Chondrocyte (in vitro differentiated cells): Measurements from ENCODE around the gene NPW. TPM values are rescaled to one million over a fixed set of nuclear protein-coding genes. Genes with fewer than 3 reads are reported as not detected.

Experiments
- DNase-seq: peaks from one replicate; pipeline ENCODE4 v3.0.0; 2021; ENCODE audit warnings: mixed read lengths, low spot score
- H3K27ac Mint-ChIP-seq: one replicate; pipeline ENCODE4 v1.8.0; 2021; ENCODE audit warnings: mild to moderate bottlenecking, moderate library complexity, mixed read lengths; ENCODE audit not compliant: unreplicated experiment
- H3K27me3 Mint-ChIP-seq: 2 replicates; pipeline ENCODE4 v1.8.0; 2021; ENCODE audit warnings: low read depth, mixed read lengths
- H3K36me3 Mint-ChIP-seq: 2 replicates; pipeline ENCODE4 v1.8.0; 2021; ENCODE audit warnings: low read depth, mixed read lengths
- H3K4me1 Mint-ChIP-seq: 2 replicates; pipeline ENCODE4 v1.8.0; 2021; ENCODE audit warnings: low read depth, mild to moderate bottlenecking, mixed read lengths
- H3K4me3 Mint-ChIP-seq: one replicate; pipeline ENCODE4 v1.8.0; 2021; ENCODE audit warnings: mild to moderate bottlenecking, moderate library complexity, mixed read lengths; ENCODE audit not compliant: unreplicated experiment
- H3K9me3 Mint-ChIP-seq: 2 replicates; pipeline ENCODE4 v1.8.0; 2021; ENCODE audit warnings: low read depth, mixed read lengths
- long read RNA-seq: library from polyadenylated mRNA; stranded (forward); transcript quantifications from one replicate; pipeline ENCODE4 v2.0.0, GENCODE V29; 2021
- total RNA-seq: library from RNA; stranded (reverse); gene quantifications from 3 replicates; pipeline ENCODE4 v1.2.1, GENCODE V29; 2021
- TF ChIP-seq, protein P1 (sequence below): fragments of 200-600 bp; sonication (generic); IDR thresholded peaks from 2 replicates; pipeline ENCODE4 v1.5.0; 2021; ENCODE audit warnings: antibody characterized with exemption, mild to moderate bottlenecking, moderate library complexity

Gene NPW
- 1.1 to 3.7 TPM (median 2.5 TPM) in 3 replicates for total RNA-seq
- long read RNA-seq, partial matches to known transcripts: 0 of 2 reads
- long read RNA-seq, other reads (novel, unspliced or antisense): 0 of 2 reads

DNA sequence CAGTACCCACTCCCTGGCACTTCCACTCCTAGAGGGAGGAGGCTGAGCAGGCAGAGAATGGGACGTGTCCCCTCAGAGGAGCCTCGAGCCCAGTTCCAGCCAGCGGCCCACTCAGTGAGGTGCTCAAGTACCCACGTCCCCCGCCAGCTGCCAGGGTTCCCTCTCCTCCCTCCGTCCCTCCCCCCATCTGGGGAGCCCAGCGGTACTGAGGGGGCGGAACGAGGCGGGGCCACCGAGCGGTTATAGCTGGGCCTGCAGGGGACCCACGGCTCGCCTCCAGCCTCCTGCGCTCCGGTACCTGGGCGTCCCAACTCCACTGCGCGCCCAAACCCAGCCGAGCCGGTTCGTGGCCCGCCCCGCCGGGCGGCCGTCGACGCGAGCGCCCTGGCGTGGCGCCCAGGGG, at the start of gene NPW:
TSS of gene NPW (plus strand) at position 268 of the 403 bp plus-strand sequence.
- no peak for DNase-seq
- TF ChIP-seq, protein P1, sequence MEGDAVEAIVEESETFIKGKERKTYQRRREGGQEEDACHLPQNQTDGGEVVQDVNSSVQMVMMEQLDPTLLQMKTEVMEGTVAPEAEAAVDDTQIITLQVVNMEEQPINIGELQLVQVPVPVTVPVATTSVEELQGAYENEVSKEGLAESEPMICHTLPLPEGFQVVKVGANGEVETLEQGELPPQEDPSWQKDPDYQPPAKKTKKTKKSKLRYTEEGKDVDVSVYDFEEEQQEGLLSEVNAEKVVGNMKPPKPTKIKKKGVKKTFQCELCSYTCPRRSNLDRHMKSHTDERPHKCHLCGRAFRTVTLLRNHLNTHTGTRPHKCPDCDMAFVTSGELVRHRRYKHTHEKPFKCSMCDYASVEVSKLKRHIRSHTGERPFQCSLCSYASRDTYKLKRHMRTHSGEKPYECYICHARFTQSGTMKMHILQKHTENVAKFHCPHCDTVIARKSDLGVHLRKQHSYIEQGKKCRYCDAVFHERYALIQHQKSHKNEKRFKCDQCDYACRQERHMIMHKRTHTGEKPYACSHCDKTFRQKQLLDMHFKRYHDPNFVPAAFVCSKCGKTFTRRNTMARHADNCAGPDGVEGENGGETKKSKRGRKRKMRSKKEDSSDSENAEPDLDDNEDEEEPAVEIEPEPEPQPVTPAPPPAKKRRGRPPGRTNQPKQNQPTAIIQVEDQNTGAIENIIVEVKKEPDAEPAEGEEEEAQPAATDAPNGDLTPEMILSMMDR: no peak
- no peak within 1 kb of the TSS for H3K27ac Mint-ChIP-seq
- peak within 1 kb of the TSS; percentile 46 for H3K4me3 Mint-ChIP-seq
- peaks cover 19% of the 10 kb centered on the region for H3K4me1 Mint-ChIP-seq
- no peaks in the 10 kb centered on the region for H3K9me3 Mint-ChIP-seq
- no peaks in the 10 kb centered on the region for H3K36me3 Mint-ChIP-seq
- peaks cover 13% of the 10 kb centered on the region for H3K27me3 Mint-ChIP-seq

DNA sequence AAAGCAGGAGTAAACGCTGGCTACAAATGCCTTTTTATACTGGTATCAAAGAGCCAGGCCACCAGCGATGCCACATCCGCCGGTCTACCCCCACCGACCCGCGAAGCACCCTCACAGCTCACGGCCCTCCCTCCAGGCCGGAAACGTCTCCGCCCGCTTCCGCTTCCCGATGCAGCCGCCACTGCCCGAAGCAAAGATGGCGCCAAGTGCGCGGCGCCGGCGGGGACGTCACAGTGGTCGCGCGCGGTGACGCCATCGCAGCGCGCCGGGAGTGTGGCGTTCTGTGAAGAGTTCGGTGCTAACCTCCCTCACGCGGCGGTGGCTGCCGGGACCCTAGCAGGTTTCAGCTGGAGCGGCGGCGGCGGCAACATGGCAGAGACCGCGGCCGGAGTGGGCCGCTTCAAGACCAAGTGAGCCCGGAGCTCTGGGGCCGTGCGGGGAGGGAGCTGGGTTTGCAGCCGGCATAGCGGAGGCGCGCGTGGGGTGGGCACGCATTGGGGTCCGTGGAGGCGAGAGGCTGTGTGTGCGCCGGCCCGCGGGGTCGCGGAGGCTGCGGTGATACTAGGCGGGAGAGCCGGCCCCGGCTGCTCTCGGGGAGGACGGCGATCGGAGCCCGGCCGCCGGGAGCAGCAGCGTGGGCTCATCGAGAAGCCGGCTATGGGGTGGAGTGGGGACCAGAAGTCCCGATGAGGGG, 47.6 kb upstream of the NPW start, which contains the start of gene TBL3:
TSS of gene TBL3 (plus strand) at position 258 of the 694 bp plus-strand sequence. CDS start at position 370, 112 bp downstream.
- H3K4me3 Mint-ChIP-seq: peak within 1 kb of the TSS; percentile 96
- H3K4me1 Mint-ChIP-seq: peaks cover 24% of the 10 kb centered on the region
- peaks cover 10% of the 10 kb centered on the region for H3K36me3 Mint-ChIP-seq
- H3K27me3 Mint-ChIP-seq: no peaks in the 10 kb centered on the region
- H3K9me3 Mint-ChIP-seq: no peaks in the 10 kb centered on the region
- DNase-seq: peak; percentile 97
- peak within 1 kb of the TSS; percentile 97 for H3K27ac Mint-ChIP-seq
- TF ChIP-seq, protein P1: no peak

DNA sequence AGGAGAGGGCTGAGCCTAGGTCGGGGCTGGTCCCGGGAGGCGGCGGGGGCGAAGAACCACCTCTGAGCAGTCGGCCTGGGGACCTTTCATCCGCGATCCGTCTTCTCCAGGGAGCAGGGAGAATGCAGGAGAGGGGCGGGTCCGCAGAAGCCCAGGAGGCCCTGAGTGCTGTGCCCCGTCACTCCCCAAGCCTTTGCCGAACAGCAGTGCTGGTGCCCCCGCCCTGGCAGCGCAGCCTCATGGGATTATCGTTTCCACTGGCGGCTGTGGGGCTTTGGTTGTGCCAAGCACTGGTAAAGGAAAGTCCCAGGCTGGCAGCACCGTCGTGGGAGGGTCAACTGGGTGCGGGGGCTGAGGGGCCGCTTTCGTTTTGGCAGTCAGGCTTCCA, 47.1 kb upstream of the NPW start:
- peaks cover 24% of the 10 kb centered on the region for H3K4me1 Mint-ChIP-seq
- H3K27me3 Mint-ChIP-seq: no peaks in the 10 kb centered on the region
- no peaks in the 10 kb centered on the region for H3K9me3 Mint-ChIP-seq
- no peak overlapping the region for H3K27ac Mint-ChIP-seq
- TF ChIP-seq, protein P1: no peak
- H3K36me3 Mint-ChIP-seq: peaks cover 11% of the 10 kb centered on the region
- peak overlapping the region; percentile 96 for H3K4me3 Mint-ChIP-seq
- DNase-seq: no peak

DNA sequence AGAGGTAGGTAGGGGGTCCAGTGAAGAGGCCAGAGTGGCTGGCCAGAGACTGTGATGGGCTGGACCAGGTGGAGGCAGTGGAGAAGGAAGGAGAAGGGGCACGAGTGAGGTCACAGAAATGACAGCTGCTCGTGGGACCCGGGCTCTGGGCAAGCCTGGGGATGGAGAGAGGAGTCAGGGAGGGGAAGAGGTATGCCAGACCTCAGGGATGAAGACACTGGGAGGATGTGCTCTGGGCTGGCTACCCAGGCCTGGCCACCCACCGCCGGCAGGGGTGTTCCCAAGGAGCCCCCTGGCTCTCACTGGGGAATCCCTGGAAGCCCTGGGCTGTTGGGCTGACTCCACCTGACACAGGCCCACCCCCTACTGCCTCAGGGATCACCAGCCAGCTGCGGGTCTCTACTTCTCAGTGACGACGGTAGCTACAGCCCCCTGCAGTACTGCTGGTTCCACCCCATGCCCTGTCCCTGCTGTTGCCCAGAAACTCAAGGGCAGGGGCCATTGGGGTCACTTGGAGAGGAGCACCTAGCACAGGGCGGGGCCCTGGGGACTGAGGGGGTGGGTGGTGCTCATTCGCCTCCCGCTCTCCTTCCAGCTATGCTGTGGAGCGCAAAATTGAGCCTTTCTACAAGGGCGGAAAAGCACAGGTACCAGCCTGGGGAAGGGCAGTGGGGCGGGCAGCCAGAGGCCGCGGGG, 46.0 kb upstream of the NPW start:
- TF ChIP-seq, protein P1: no peak
- no peaks in the 10 kb centered on the region for H3K27me3 Mint-ChIP-seq
- peaks cover 14% of the 10 kb centered on the region for H3K36me3 Mint-ChIP-seq
- H3K27ac Mint-ChIP-seq: peak overlapping the region; percentile 61
- no peaks in the 10 kb centered on the region for H3K9me3 Mint-ChIP-seq
- H3K4me3 Mint-ChIP-seq: peak overlapping the region; percentile 96
- H3K4me1 Mint-ChIP-seq: peaks cover 24% of the 10 kb centered on the region
- DNase-seq: peak; percentile 85
